Stimulated activated CD4-positive, alpha-beta T cell treated with anti-CD3 and anti-CD28 coated beads, Interleukin-1b, Interleukin-23, amount 100 ng/mL, for 4 hours (primary cell): ENCODE results near the gene DLGAP1.

ENCODE experiments used
- DNase-seq, 2 donors: peaks; one replicate each; pipeline ENCODE4 v3.0.0-alpha.2; 2020; ENCODE audit warnings: low read depth in 2 of 2

The DLGAP1 gene

GRCh38 chr18:4241090-4241617 lies 214.0 kb downstream of the DLGAP1 start:
- no peak for DNase-seq

GRCh38 chr18:4238966-4239365 lies 216.1 kb downstream of the DLGAP1 start:
- DNase-seq, result no peak

- DNase-seq, result no peak
Observed at GRCh38 chr18:4237664-4238041, 217.5 kb downstream of the DLGAP1 start.

- no peak for DNase-seq
Observed at GRCh38 chr18:4236940-4237663, 218.0 kb downstream of the DLGAP1 start.

GRCh38 chr18:4233468-4233867 lies 221.6 kb downstream of the DLGAP1 start:
- no peak for DNase-seq

- no peak for DNase-seq
Observed at GRCh38 chr18:4232656-4233055, 222.5 kb downstream of the DLGAP1 start.

GRCh38 chr18:4231260-4231659 lies 223.8 kb downstream of the DLGAP1 start:
- no peak for DNase-seq

- DNase-seq, result no peak
Observed at GRCh38 chr18:4230450-4231168, 224.5 kb downstream of the DLGAP1 start.

- no peak for DNase-seq
Observed at GRCh38 chr18:4224031-4224704, 230.9 kb downstream of the DLGAP1 start.

GRCh38 chr18:4211111-4211837 lies 243.8 kb downstream of the DLGAP1 start:
- no peak for DNase-seq

- no peak for DNase-seq
Observed at GRCh38 chr18:4208366-4208765, 246.7 kb downstream of the DLGAP1 start.

GRCh38 chr18:4207383-4207985 lies 247.6 kb downstream of the DLGAP1 start:
- DNase-seq, result no peak

GRCh38 chr18:4204438-4204720 lies 250.7 kb downstream of the DLGAP1 start:
- no peak for DNase-seq

- DNase-seq, result no peak
Observed at GRCh38 chr18:4203568-4204437, 251.3 kb downstream of the DLGAP1 start.

- DNase-seq, result no peak
Observed at GRCh38 chr18:4200399-4200798, 254.7 kb downstream of the DLGAP1 start.

GRCh38 chr18:4198956-4199355 lies 256.2 kb downstream of the DLGAP1 start:
- DNase-seq, result no peak

GRCh38 chr18:4196351-4196750 lies 258.8 kb downstream of the DLGAP1 start:
- DNase-seq, result no peak

- DNase-seq, result no peak
Observed at GRCh38 chr18:4193086-4193485, 262.0 kb downstream of the DLGAP1 start.

- no peak for DNase-seq
Observed at GRCh38 chr18:4181882-4182568, 273.1 kb downstream of the DLGAP1 start.

GRCh38 chr18:4181086-4181485 lies 274.0 kb downstream of the DLGAP1 start:
- DNase-seq, result no peak
